ES-I3 (cell line): ENCODE data around the gene CCSER1.
"Not testable (repeated sequence)": the region's sequence is repeated elsewhere in the genome, so short reads cannot be mapped to it uniquely, and the experiment has no call there.

ENCODE experiments used
- H3K36me3 ChIP-seq: 2 replicates; pipeline ENCODE4 v1.6.1; 2013; ENCODE audit warnings: mild to moderate bottlenecking, low read length, control low read depth, moderate library complexity; ENCODE audit not compliant: insufficient read depth
- H3K4me1 ChIP-seq: 2 replicates; pipeline ENCODE4 v1.6.1; 2013; ENCODE audit warnings: mild to moderate bottlenecking, control low read depth, low read length; ENCODE audit not compliant: insufficient read depth
- H3K9ac ChIP-seq: 2 replicates; pipeline ENCODE4 v1.6.1; 2013; ENCODE audit warnings: low read depth, mild to moderate bottlenecking, low read length, moderate library complexity
- H3K9me3 ChIP-seq: 2 replicates; pipeline ENCODE4 v1.6.1; 2013; ENCODE audit warnings: mild to moderate bottlenecking, low read length, moderate library complexity; ENCODE audit not compliant: control insufficient read depth, insufficient read depth

Gene CCSER1

GRCh38 chr4:90318193-90318592, 191.0 kb downstream of the CCSER1 start:
- no peaks in the 10 kb centered on the region for H3K36me3 ChIP-seq
- H3K9ac ChIP-seq: no peak overlapping the region
- peaks cover 6% of the 10 kb centered on the region; the same call in 1 of the 2 replicates for H3K4me1 ChIP-seq
- no peaks in the 10 kb centered on the region for H3K9me3 ChIP-seq

GRCh38 chr4:90328558-90328957, 201.4 kb downstream of the CCSER1 start:
- no peaks in the 10 kb centered on the region for H3K9me3 ChIP-seq
- no peak overlapping the region for H3K9ac ChIP-seq
- H3K36me3 ChIP-seq: no peaks in the 10 kb centered on the region
- H3K4me1 ChIP-seq: no peaks in the 10 kb centered on the region

- Histone ChIP-seq H3K4me1 (no peaks in the 10 kb centered on the region), H3K9ac (no peak overlapping the region), H3K36me3 (no peaks in the 10 kb centered on the region), H3K9me3 (no peaks in the 10 kb centered on the region)
Measured at GRCh38 chr4:90330546-90330945, 203.4 kb downstream of the CCSER1 start.

- Histone ChIP-seq H3K9me3 (no peaks in the 10 kb centered on the region), H3K36me3 (no peaks in the 10 kb centered on the region), H3K4me1 (no peaks in the 10 kb centered on the region), H3K9ac (no peak overlapping the region)
Measured at GRCh38 chr4:90345549-90346215, 218.5 kb downstream of the CCSER1 start.

GRCh38 chr4:90349636-90350035, 222.4 kb downstream of the CCSER1 start:
- Histone ChIP-seq H3K36me3 (no peaks in the 10 kb centered on the region), H3K9me3 (no peaks in the 10 kb centered on the region), H3K9ac (no peak overlapping the region), H3K4me1 (no peaks in the 10 kb centered on the region)

GRCh38 chr4:90357117-90357710, 230.0 kb downstream of the CCSER1 start:
- Histone ChIP-seq H3K4me1 (no peaks in the 10 kb centered on the region), H3K9ac (no peak overlapping the region), H3K36me3 (no peaks in the 10 kb centered on the region), H3K9me3 (no peaks in the 10 kb centered on the region)

GRCh38 chr4:90375081-90375480, 247.9 kb downstream of the CCSER1 start:
- Histone ChIP-seq H3K9ac (no peak overlapping the region), H3K9me3 (no peaks in the 10 kb centered on the region), H3K4me1 (no peaks in the 10 kb centered on the region), H3K36me3 (no peaks in the 10 kb centered on the region)

GRCh38 chr4:90393215-90393614, 266.0 kb downstream of the CCSER1 start:
- no peaks in the 10 kb centered on the region for H3K4me1 ChIP-seq
- no peaks in the 10 kb centered on the region for H3K36me3 ChIP-seq
- no peak overlapping the region for H3K9ac ChIP-seq
- H3K9me3 ChIP-seq: no peaks in the 10 kb centered on the region

GRCh38 chr4:90403781-90404180, 276.6 kb downstream of the CCSER1 start:
- Histone ChIP-seq H3K4me1 (no peaks in the 10 kb centered on the region), H3K9ac (no peak overlapping the region), H3K36me3 (no peaks in the 10 kb centered on the region), H3K9me3 (peaks cover 8% of the 10 kb centered on the region; the same call in 1 of the 2 replicates)

- H3K9ac ChIP-seq, H3K4me1 ChIP-seq, H3K36me3 ChIP-seq, H3K9me3 ChIP-seq: not testable (repeated sequence)
Measured at GRCh38 chr4:90407897-90408296, 280.7 kb downstream of the CCSER1 start.

GRCh38 chr4:90412786-90413185, 285.6 kb downstream of the CCSER1 start:
- not testable (repeated sequence) for H3K4me1 ChIP-seq, H3K9me3 ChIP-seq, H3K9ac ChIP-seq, H3K36me3 ChIP-seq

- Histone ChIP-seq H3K9me3 (no peaks in the 10 kb centered on the region), H3K4me1 (no peaks in the 10 kb centered on the region)
Measured at GRCh38 chr4:90415116-90415515, 287.9 kb downstream of the CCSER1 start.

GRCh38 chr4:90419124-90419711, 292.0 kb downstream of the CCSER1 start:
- Histone ChIP-seq H3K9me3 (no peaks in the 10 kb centered on the region), H3K36me3 (no peaks in the 10 kb centered on the region), H3K9ac (no peak overlapping the region), H3K4me1 (no peaks in the 10 kb centered on the region)

More at GRCh38 chr4:90415116-90415515, 287.9 kb downstream of the CCSER1 start:
- no peaks in the 10 kb centered on the region for H3K36me3 ChIP-seq
- no peak overlapping the region for H3K9ac ChIP-seq

- H3K9ac ChIP-seq: no peak overlapping the region
- H3K36me3 ChIP-seq: no peaks in the 10 kb centered on the region
- H3K4me1 ChIP-seq: no peaks in the 10 kb centered on the region
- H3K9me3 ChIP-seq: no peaks in the 10 kb centered on the region
Measured at GRCh38 chr4:90421161-90421560, 294.0 kb downstream of the CCSER1 start.

- no peaks in the 10 kb centered on the region for H3K36me3 ChIP-seq
- H3K9me3 ChIP-seq: no peaks in the 10 kb centered on the region
- H3K9ac ChIP-seq: no peak overlapping the region
- no peaks in the 10 kb centered on the region for H3K4me1 ChIP-seq
Measured at GRCh38 chr4:90425893-90426292, 298.7 kb downstream of the CCSER1 start.
